Coronary artery (tissue), 2 donors: ENCODE measurements around the gene PLA2G4A.

Source experiments
- DNase-seq: peaks from one replicate; pipeline ENCODE4 v3.0.0-alpha.2; 2017; ENCODE audit warnings: low spot score
- H3K27ac ChIP-seq, 2 donors: fragments of 200-600 bp; sonication (generic); one replicate each; pipeline ENCODE4 v1.5.1; 2016 to 2019
- H3K4me3 ChIP-seq: fragments of 200-600 bp; sonication (generic); 2 replicates; pipeline ENCODE4 v1.5.1; 2016; ENCODE audit warnings: mild to moderate bottlenecking, moderate library complexity
- CTCF ChIP-seq: fragments of 200-600 bp; sonication (generic); IDR thresholded peaks from one replicate; pipeline ENCODE4 v1.5.1; 2019; ENCODE audit warnings: antibody characterized with exemption

The PLA2G4A gene

GRCh38 chr1:186982116-186982515, 153.4 kb downstream of the PLA2G4A start:
- no peak overlapping the region for H3K27ac ChIP-seq
- DNase-seq: no peak
- no peak overlapping the region for H3K4me3 ChIP-seq
- no peak for TF ChIP-seq CTCF

GRCh38 chr1:186983327-186983726, 154.6 kb downstream of the PLA2G4A start:
- DNase-seq: no peak
- no peak overlapping the region for H3K27ac ChIP-seq
- no peak for TF ChIP-seq CTCF

GRCh38 chr1:186984959-186985358, 156.2 kb downstream of the PLA2G4A start:
- no peak for TF ChIP-seq CTCF
- no peak for DNase-seq
- Histone ChIP-seq H3K27ac (no peak overlapping the region), H3K4me3 (no peak overlapping the region)

More at GRCh38 chr1:186983327-186983726, 154.6 kb downstream of the PLA2G4A start:
- H3K4me3 ChIP-seq: no peak overlapping the region

GRCh38 chr1:186985889-186986491, 157.2 kb downstream of the PLA2G4A start:
- DNase-seq: no peak
- H3K27ac ChIP-seq: no peak overlapping the region
- peak; percentile 70 for TF ChIP-seq CTCF
- no peak overlapping the region for H3K4me3 ChIP-seq

- no peak overlapping the region for H3K4me3 ChIP-seq
- no peak for DNase-seq
- TF ChIP-seq CTCF: no peak
- H3K27ac ChIP-seq: no peak overlapping the region
These were observed 158.3 kb downstream of the PLA2G4A start for GRCh38 chr1:186987065-186987464.

- H3K4me3 ChIP-seq: no peak overlapping the region
- TF ChIP-seq CTCF: no peak
- no peak overlapping the region for H3K27ac ChIP-seq
- no peak for DNase-seq
These were observed 159.0 kb downstream of the PLA2G4A start for GRCh38 chr1:186987769-186988168.

GRCh38 chr1:186993996-186994395, 165.2 kb downstream of the PLA2G4A start:
- TF ChIP-seq CTCF: no peak
- H3K4me3 ChIP-seq: no peak overlapping the region
- DNase-seq: no peak
- H3K27ac ChIP-seq: no peak overlapping the region
